Stimulated activated CD8-positive, alpha-beta memory T cell treated with anti-CD3 and anti-CD28 coated beads, Interleukin-12 subunit alpha, Interleukin-12 subunit beta, amount 100 ng/mL, for 1 hour (primary cell): ENCODE data around the gene SEMA5A.
"Not testable (repeated sequence)": the region's sequence is repeated elsewhere in the genome, so short reads cannot be mapped to it uniquely, and the experiment has no call there.

Experiments
- DNase-seq: peaks from one replicate; pipeline ENCODE4 v3.0.0-alpha.2; 2020; ENCODE audit warnings: low read depth

Gene SEMA5A

GRCh38 chr5:9440517-9440916, 105.4 kb downstream of the SEMA5A start:
- no peak for DNase-seq

GRCh38 chr5:9439531-9440292, 106.2 kb downstream of the SEMA5A start:
- no peak for DNase-seq

DNA sequence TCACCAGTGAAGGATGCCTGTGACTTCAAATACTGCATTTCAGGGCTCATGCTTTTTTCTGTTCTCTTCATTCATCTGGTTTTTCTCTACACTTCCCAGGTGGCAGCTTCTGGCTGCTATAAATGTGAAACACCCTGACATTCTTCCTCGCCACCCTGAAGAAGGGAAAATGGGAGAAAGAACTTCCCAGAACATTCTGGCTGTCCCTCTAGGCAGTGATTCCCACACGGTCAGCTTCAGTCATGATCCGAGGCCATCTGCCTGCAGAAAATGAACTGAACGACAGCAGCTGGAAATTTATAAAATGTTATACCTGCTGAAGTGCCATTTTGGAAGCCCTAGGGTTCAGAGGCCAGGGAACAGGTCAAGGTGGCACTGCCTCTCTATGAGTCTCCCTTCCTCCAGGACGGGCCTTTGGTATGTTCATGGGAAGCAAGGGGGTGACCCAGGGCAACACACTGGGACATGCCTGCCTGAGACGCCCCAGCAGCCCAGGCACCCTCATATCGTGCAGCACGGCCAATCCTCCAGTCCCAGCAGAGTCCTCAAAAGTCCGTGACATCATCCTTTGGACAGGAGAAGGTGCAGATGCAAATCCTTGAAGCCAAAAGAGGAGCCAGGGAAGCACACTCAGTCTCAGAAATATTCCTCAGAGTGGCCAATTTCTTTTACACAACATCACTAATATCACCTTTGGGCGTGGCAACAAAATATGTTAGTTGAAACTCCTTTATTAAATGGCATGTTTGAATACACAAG, 107.1 kb downstream of the SEMA5A start:
- DNase-seq, result no peak

DNA sequence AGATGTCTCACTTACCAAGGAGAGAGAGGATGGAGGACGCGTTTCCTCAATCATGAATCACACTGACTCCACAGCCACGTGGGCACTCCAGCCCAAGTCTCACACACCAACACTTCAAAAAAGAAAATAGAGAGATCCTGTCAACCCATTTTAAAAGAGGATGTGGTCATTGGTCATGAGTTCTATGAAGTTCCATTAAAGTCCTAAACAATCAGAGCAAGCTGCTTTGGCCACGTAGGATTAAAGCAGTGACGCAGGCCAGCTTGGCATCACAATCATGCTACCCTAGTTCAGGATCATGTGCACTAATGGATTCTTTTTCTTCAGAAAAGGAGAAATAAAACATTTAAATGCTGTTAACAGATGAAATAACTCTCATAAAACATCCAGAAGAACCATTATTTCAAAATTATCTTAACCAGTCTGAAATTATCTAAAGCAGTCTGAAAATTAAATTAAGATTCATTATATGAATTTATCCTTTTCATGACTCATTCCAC, 108.1 kb downstream of the SEMA5A start:
- no peak for DNase-seq

GRCh38 chr5:9431496-9432258, 114.2 kb downstream of the SEMA5A start:
- no peak for DNase-seq

GRCh38 chr5:9431151-9431495, 114.8 kb downstream of the SEMA5A start:
- no peak for DNase-seq

DNA sequence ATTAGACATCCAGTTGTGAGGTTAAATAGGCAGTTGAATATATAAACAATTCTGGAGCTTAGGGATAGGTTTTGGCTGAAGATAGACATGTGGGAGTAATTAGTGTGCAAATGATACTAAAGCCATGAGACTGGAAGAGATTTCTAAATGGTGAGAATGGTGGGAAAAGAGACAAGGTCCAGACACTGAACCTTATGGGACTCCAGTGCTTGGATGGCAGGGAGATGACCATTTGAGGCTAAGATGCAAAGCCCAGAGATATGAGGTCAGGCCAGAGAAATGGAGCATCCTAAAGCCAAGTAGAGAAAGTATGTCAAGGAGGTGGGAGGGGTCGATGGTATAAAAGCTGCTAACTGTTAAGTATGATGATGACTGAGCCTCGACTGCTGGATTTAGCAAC, 115.6 kb downstream of the SEMA5A start:
- no peak for DNase-seq

GRCh38 chr5:9429691-9430215, 116.1 kb downstream of the SEMA5A start:
- DNase-seq, result no peak

DNA sequence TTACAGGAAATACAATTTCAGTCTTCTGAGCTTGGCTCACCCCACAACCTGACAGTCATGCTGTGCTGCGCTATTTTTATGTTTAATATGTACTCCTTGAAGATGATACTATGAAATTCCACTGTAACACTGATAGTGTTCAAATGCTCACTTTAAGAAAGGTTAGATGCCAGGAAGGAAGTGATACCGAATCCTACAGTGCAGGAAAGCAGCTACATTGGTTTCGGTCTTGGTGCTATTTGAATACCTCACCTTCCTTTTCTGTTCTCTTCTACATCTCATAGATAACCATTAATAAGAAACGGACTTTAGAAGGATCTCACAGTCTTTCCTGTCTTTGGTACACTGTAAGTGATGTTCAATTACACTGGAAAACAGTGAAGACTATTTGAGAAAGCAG, 117.6 kb downstream of the SEMA5A start:
- DNase-seq, result no peak

DNA sequence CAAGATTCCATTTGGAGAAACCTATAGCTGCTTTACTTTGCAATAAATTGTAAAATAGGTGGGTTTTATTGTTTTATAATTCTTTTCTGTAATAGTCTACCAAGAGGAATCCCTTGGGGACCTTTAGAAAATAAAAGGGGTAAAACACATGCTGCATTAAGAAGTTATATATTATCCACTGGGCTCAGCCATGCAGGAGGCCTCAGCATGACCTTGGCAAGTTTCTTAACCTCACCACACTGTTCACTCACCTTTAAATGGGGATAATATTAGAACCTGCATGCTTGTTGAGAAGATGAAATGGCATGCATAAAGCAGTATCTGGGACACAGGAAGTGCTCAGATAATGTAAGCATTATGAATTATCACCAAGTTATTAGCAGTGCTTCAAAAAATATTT, 120.2 kb downstream of the SEMA5A start:
- no peak for DNase-seq

- DNase-seq, result no peak
Observed at GRCh38 chr5:9423571-9423970, 122.3 kb downstream of the SEMA5A start.

DNA sequence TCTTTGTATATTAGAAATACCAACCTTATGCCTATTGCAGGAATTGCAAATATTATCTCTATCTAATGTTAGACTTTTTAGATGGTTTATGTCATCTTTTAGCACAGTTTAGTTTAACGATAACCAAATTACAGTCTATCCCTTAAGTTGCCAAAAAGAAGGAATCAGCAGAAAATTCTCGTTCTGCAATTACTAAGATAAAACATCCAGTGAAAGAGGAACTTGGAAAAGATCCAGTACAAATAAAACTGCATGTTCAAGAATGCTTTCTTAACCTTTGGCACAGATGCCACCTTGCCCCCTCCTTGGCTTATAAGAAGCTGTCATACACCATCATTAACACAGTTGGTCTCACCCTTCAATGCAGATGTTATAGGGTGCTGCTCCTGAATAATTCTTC, 124.0 kb downstream of the SEMA5A start:
- no peak for DNase-seq

DNA sequence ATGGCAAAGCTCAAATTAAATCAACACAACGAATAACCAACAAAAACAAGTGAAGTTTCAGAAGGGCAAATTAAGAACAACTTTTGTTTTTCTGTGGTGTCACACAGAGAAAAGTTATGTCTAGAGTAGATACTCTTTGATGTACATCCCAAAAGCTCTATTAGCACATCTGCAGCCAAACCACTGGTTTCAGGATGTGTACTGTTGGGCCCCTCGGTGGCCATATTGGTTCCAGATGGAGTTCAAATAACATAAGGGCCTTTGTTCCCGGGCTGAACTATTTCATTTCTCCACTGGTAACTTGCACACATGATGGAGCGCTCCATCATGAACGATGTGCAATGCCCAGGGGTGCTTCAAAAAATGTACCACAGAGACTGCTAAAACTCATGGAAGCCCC, 126.1 kb downstream of the SEMA5A start:
- DNase-seq, result no peak

DNA sequence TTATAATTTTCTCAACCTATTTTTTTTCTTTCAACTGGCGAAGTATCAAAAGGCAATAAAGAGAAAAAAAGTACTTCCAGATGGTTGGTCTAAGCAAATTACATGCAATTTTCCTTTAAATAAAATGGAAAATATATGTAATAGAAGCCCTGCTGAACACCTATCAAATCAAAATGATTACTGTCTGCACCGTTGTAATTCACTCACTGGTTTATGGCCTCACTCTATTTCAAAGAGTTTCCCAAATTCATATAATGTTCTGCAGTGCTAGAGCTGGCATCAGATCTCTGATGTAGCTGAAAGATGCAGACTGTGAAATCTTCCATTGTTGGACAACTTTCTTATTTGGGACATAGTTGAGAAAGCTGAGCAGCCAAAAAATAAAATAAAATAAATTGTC, 130.3 kb downstream of the SEMA5A start:
- DNase-seq, result no peak

DNA sequence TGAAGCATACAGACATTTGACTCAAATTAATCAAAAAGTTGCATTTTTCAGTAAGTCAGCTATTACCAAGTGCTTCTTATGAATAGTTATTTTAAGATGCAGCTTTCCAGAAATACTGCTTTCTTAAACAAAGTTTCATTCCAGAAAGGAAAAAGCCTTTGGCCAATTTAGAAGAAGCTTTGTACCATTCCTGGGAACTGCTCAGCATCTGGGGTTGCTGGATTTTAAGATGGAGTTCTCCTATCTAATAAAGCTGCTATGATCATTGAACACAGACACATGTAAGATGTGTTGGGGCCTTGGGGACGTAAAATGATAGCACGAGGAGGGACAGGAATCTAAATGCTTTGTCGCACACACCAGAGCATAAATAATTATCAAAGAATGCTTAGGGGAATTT, 130.8 kb downstream of the SEMA5A start:
- no peak for DNase-seq

- DNase-seq, result no peak
Observed at GRCh38 chr5:9411142-9411541, 134.7 kb downstream of the SEMA5A start.

DNA sequence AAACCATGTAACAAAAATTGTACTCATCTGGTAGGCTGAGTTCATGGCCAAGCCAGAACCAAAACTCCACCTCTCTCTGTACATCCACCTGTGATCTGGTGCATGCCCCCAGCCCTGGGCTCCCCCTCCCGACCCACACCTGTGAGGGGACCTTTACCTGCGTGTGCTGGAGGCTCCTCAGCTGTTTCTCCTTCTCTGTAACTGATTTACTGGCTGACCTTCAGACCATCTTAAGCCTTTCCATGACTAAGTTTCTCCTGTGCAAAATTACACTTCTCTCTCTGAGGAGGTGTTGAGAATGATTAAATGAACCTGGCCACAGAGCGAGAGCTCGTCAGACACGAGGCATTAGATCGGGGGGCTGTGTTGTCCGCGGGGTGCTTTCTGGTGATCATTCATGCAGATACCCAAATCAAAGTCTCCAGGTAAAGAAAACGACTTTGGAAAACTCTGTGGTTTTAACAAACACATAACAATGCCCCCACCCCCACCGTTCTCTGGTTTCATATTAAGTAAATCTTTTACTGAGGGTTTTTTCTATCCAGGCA, 136.4 kb downstream of the SEMA5A start:
- DNase-seq, result no peak

- DNase-seq, result no peak
Observed at GRCh38 chr5:9408964-9409363, 136.9 kb downstream of the SEMA5A start.

DNA sequence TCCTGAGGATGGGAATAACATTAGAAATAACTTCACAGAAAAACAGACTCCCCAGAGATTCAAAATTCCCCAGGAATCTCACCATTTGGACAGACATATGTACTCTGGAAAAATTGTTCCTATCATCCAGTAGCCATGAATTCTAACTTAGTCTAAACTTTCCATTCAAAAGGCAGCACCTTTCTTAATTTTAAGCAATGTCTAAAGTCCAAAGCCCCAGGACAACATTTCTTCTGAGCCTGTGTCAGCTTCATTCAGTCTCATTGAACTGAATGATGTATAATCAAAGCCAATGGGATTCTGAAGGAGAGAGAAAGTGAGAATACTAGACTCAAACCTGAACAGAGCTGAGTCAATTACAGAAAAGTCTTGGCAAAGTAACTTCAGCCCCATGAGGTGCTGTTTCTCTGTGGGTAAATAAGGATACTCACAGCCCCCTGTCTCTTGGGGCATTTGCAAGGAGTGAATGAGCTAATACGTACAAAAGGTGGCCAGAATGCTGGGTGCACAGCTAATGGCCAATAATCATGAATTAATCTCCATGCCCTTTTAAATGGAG, 140.6 kb downstream of the SEMA5A start:
- DNase-seq, result no peak

DNA sequence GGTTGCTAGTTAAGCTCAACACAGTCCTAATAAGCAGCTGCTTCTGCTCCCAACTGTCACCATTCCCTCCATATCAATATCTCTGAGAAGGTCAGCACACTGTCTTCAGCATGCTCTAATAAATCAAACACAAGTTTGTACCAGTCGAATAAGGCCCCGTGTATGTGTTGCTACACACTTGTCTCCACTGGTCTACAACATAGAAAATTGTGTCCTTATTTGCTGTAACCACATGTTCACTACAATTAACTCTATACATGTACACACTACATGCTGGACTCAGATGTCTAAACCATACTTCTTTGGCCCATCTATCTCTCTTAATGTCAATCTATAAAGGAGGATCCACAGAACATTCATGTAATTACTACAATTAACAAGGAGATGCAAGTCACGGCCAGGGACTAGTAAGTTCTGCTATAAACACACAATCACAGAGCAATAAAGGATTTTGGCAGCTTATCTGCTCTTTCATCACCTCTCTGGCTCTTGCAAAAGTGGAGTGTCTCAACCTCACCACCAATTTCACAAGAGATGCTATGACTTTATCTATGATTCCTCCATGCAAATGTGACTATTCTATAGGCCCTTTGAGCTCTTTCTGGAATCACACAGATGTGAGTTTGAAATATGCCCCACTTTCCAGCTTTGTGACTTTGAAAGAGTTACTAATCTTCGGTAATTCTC, 143.9 kb downstream of the SEMA5A start:
- DNase-seq, result no peak

- not testable (repeated sequence) for DNase-seq
Observed at GRCh38 chr5:9399783-9400182, 146.1 kb downstream of the SEMA5A start.
